Trophoblast cell (in vitro differentiated cells and primary cell): ENCODE measurements around the gene LDHB.

Source experiments
- DNase-seq, 2 donors: peaks; one replicate each; pipeline ENCODE4 v3.0.0-alpha.2; 2016
- H2AFZ ChIP-seq: 2 replicates; pipeline ENCODE4 v1.6.1; 2013; ENCODE audit warnings: low read length, moderate library complexity, mild to moderate bottlenecking; ENCODE audit not compliant: insufficient read depth, poor library complexity
- H2AK5ac ChIP-seq: 2 replicates; pipeline ENCODE4 v1.6.1; 2013; ENCODE audit warnings: mild to moderate bottlenecking, low read length
- H2BK120ac ChIP-seq: 2 replicates; pipeline ENCODE4 v1.6.1; 2013; ENCODE audit warnings: low read length, mild to moderate bottlenecking, moderate library complexity; ENCODE audit not compliant: insufficient read depth, poor library complexity
- H2BK12ac ChIP-seq: 2 replicates; pipeline ENCODE4 v1.6.1; 2013; ENCODE audit warnings: mild to moderate bottlenecking, low read length, moderate library complexity
- H2BK5ac ChIP-seq: 2 replicates; pipeline ENCODE4 v1.6.1; 2013; ENCODE audit warnings: low read length, low read depth, moderate library complexity, mild to moderate bottlenecking; ENCODE audit not compliant: poor library complexity
- H3K14ac ChIP-seq: 2 replicates; pipeline ENCODE4 v1.6.1; 2013; ENCODE audit warnings: mild to moderate bottlenecking, low read length
- H3K18ac ChIP-seq: 2 replicates; pipeline ENCODE4 v1.6.1; 2013; ENCODE audit warnings: mild to moderate bottlenecking, low read length
- H3K23ac ChIP-seq: 2 replicates; pipeline ENCODE4 v1.6.1; 2013; ENCODE audit warnings: low read length
- H3K27ac ChIP-seq: 2 replicates; pipeline ENCODE4 v1.5.1; 2013; ENCODE audit warnings: low read depth, mild to moderate bottlenecking, inconsistent platforms, low read length, moderate library complexity
- H3K27me3 ChIP-seq: 2 replicates; pipeline ENCODE4 v1.6.1; 2013; ENCODE audit warnings: inconsistent platforms, mild to moderate bottlenecking, low read length, moderate library complexity; ENCODE audit not compliant: insufficient read depth
- H3K36me3 ChIP-seq, 2 experiments: 1 replicate in 1 of 2; 2 replicates in 1 of 2; pipeline ENCODE4 v1.6.1; 2013; ENCODE audit warnings: low read length in 2 of 2, mild to moderate bottlenecking in 2 of 2, moderate library complexity in 1 of 2; ENCODE audit not compliant: insufficient read depth in 2 of 2, control insufficient read depth in 1 of 2
- H3K4ac ChIP-seq: 2 replicates; pipeline ENCODE4 v1.6.1; 2013; ENCODE audit warnings: low read depth, mild to moderate bottlenecking, low read length, moderate library complexity
- H3K4me1 ChIP-seq, 2 experiments: 1 replicate in 1 of 2; 2 replicates in 1 of 2; pipeline ENCODE4 v1.6.1; 2013; ENCODE audit warnings: low read length in 2 of 2, mild to moderate bottlenecking in 2 of 2, moderate library complexity in 1 of 2; ENCODE audit not compliant: insufficient read depth in 2 of 2, control insufficient read depth in 1 of 2
- H3K4me2 ChIP-seq: 2 replicates; pipeline ENCODE4 v1.6.1; 2013; ENCODE audit warnings: inconsistent platforms, mild to moderate bottlenecking, low read length, moderate library complexity
- H3K4me3 ChIP-seq: 2 replicates; pipeline ENCODE4 v1.5.1; 2013; ENCODE audit warnings: mild to moderate bottlenecking, low read depth, low read length, inconsistent platforms
- H3K79me1 ChIP-seq: one replicate; pipeline ENCODE4 v1.6.1; 2013; ENCODE audit warnings: low read length
- H3K79me2 ChIP-seq: 2 replicates; pipeline ENCODE4 v1.6.1; 2013; ENCODE audit warnings: low read length, mild to moderate bottlenecking; ENCODE audit not compliant: control insufficient read depth, insufficient read depth, poor library complexity
- H3K9ac ChIP-seq: 2 replicates; pipeline ENCODE4 v1.6.1; 2013; ENCODE audit warnings: mild to moderate bottlenecking, low read length
- H3K9me3 ChIP-seq: 2 replicates; pipeline ENCODE4 v1.6.1; 2013; ENCODE audit warnings: low read depth, mild to moderate bottlenecking, control low read depth, inconsistent platforms, low read length; ENCODE audit not compliant: insufficient read depth
- H4K12ac ChIP-seq: 2 replicates; pipeline ENCODE4 v1.6.1; 2013; ENCODE audit warnings: low read depth, mild to moderate bottlenecking, low read length, moderate library complexity
- H4K8ac ChIP-seq: 2 replicates; pipeline ENCODE4 v1.6.1; 2013; ENCODE audit warnings: low read depth, mild to moderate bottlenecking, low read length, moderate library complexity
- H4K91ac ChIP-seq: one replicate; pipeline ENCODE4 v1.6.1; 2013; ENCODE audit warnings: low read depth, mild to moderate bottlenecking, low read length, moderate library complexity
- WGBS: extraction: QIAGEN DNeasy Blood & Tissue Kit; methylation state at CpG from one replicate; pipeline ENCODE4 v1.1.7; 2013; ENCODE audit warnings: missing lambda C conversion rate; ENCODE audit not compliant: insufficient read length, insufficient coverage; ENCODE audit errors: extremely low coverage; 5-methylcytosine and 5-hydroxymethylcytosine counted together

LDHB gene

DNA sequence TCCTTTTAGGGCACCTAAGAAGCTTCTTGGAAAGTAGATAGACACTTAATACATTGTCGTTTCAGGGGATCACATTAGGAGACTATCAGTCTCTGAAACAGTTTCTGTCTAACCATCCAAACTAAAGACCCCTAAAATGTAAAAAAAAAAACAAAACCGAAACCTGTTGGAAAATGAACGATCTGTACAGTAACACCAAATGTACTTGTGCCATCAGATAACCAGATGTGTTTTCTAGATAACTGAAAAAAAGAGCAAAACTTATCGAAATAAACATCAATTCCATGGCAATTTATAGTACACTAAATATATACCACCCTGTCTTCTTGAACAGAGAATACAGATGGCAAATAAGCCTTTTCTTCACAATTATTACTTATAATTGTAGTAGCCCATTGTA, 2.1 kb downstream of the LDHB start:
- no peak overlapping the region for H2AFZ ChIP-seq
- no peaks in the 10 kb centered on the region for H3K27me3 ChIP-seq
- no peak overlapping the region for H3K18ac ChIP-seq
- no peak overlapping the region for H2BK12ac ChIP-seq
- no CpG with 5 or more reads among the region's 4 CpGs for WGBS
- H2BK5ac ChIP-seq: no peak overlapping the region
- peaks cover 7% of the 10 kb centered on the region for H3K79me1 ChIP-seq
- no peak overlapping the region for H3K9ac ChIP-seq
- H2BK120ac ChIP-seq: no peak overlapping the region
- DNase-seq: no peak
- no peak overlapping the region for H3K27ac ChIP-seq
- H3K9me3 ChIP-seq: no peaks in the 10 kb centered on the region
- H2AK5ac ChIP-seq: no peak overlapping the region
- H3K14ac ChIP-seq: no peak overlapping the region
- H3K4ac ChIP-seq: no peak overlapping the region
- H3K4me2 ChIP-seq: no peak overlapping the region
- H4K91ac ChIP-seq: no peak overlapping the region
- no peak overlapping the region for H4K12ac ChIP-seq
- H3K4me1 ChIP-seq: peaks cover 6 to 7% of the 10 kb centered on the region in 2 experiments
- H3K36me3 ChIP-seq: peaks cover 4 to 12% of the 10 kb centered on the region in 2 experiments
- no peak overlapping the region for H3K23ac ChIP-seq
- H4K8ac ChIP-seq: no peak overlapping the region
- no peak overlapping the region for H3K4me3 ChIP-seq
- H3K79me2 ChIP-seq: peaks cover 4% of the 10 kb centered on the region

DNA sequence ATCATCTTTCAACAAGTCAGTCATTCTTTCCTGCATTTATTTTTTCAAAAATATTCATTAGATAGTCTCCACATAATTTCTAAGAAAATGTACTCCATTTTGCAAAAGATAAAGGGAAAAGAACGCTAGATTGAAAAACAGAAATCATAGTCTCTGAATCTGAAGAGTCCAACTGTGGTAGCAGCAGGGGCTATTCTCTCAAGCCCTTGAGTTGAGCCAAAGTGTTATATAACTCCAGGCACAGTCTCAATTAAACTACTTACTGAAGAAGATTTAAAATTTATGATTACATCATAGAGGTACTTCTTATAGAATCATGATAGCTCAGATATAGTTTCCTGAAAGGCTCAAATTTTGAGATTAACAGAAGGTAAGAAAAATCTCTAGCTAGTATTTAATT, 5.8 kb downstream of the LDHB start:
- no peak overlapping the region for H4K8ac ChIP-seq
- H2AFZ ChIP-seq: no peak overlapping the region
- no peak overlapping the region for H3K23ac ChIP-seq
- peaks cover 4 to 6% of the 10 kb centered on the region in 2 experiments for H3K4me1 ChIP-seq
- H4K12ac ChIP-seq: no peak overlapping the region
- H2BK12ac ChIP-seq: no peak overlapping the region
- H3K27ac ChIP-seq: no peak overlapping the region
- H4K91ac ChIP-seq: no peak overlapping the region
- no peak overlapping the region for H3K4me2 ChIP-seq
- H3K36me3 ChIP-seq: peaks cover 4 to 17% of the 10 kb centered on the region in 2 experiments
- no peaks in the 10 kb centered on the region for H3K79me1 ChIP-seq
- H3K9me3 ChIP-seq: no peaks in the 10 kb centered on the region
- no peak overlapping the region for H2AK5ac ChIP-seq
- no peaks in the 10 kb centered on the region for H3K27me3 ChIP-seq
- H2BK5ac ChIP-seq: no peak overlapping the region
- H3K9ac ChIP-seq: no peak overlapping the region
- H3K79me2 ChIP-seq: no peaks in the 10 kb centered on the region
- no peak overlapping the region for H2BK120ac ChIP-seq
- H3K4ac ChIP-seq: no peak overlapping the region
- WGBS: no CpG with 5 or more reads among the region's 1 CpG
- no peak overlapping the region for H3K14ac ChIP-seq
- no peak overlapping the region for H3K4me3 ChIP-seq
- no peak for DNase-seq
- no peak overlapping the region for H3K18ac ChIP-seq

DNA sequence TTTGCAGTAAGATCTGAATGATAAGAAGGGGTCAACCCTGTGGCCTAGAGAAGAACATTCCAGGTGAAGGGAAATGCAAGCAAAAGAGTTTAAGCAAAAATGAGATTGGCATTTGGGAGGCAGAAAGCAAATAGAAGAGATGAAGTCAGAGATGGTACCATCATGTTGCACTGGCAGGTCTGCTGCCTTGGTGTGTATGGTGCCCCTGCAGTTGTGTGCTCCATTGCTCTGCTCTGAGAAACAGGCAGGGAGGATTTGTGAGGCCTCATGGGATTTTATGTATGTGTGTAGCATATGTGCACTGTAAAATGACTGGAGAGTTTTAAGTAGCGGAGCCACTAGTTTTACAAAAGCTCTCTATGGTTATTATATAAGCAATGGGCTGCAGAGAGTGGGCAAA, 6.6 kb downstream of the LDHB start:
- Histone ChIP-seq H3K14ac (no peak overlapping the region), H3K4ac (no peak overlapping the region), H3K9ac (no peak overlapping the region), H3K9me3 (no peaks in the 10 kb centered on the region), H3K79me2 (no peaks in the 10 kb centered on the region), H3K4me3 (no peak overlapping the region), H2BK5ac (no peak overlapping the region), H3K36me3 (peaks cover 4 to 17% of the 10 kb centered on the region in 2 experiments), H4K8ac (no peak overlapping the region), H2BK120ac (no peak overlapping the region), H2BK12ac (no peak overlapping the region), H3K4me2 (no peak overlapping the region), H3K18ac (no peak overlapping the region), H4K12ac (no peak overlapping the region), H3K23ac (no peak overlapping the region), H4K91ac (no peak overlapping the region), H3K27me3 (no peaks in the 10 kb centered on the region), H2AK5ac (no peak overlapping the region), H3K4me1 (peaks cover 4 to 6% of the 10 kb centered on the region in 2 experiments), H3K27ac (no peak overlapping the region), H2AFZ (no peak overlapping the region), H3K79me1 (no peaks in the 10 kb centered on the region)
- WGBS: no CpG with 5 or more reads among the region's 1 CpG
- DNase-seq: peak in 1 of 2 donors; percentile 16

DNA sequence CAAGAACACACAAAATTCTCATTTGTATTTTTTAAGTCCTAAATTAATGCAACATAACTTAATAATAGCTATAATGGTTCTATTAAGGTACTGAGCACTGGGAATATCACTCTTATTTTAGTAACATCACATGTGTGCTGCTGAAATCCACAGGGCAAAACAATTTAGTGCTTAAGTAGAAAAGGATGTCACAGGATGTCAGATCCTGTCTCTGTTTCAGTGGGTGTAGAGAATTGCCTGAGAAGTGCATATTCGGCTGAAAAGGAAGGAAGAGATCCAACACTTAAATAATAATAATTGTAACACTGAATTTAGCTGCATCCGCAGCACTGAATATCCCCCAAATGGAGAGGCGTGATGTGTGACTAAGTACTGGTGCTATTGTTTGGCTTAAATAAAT, 8.6 kb downstream of the LDHB start:
- H3K9ac ChIP-seq: no peak overlapping the region
- no peaks in the 10 kb centered on the region for H3K9me3 ChIP-seq
- no peak overlapping the region for H2AK5ac ChIP-seq
- no peaks in the 10 kb centered on the region for H3K27me3 ChIP-seq
- no peak overlapping the region for H2BK5ac ChIP-seq
- no peak overlapping the region for H2BK12ac ChIP-seq
- peaks cover 7 to 8% of the 10 kb centered on the region in 2 experiments for H3K4me1 ChIP-seq
- no peak overlapping the region for H3K23ac ChIP-seq
- no peaks in the 10 kb centered on the region for H3K79me1 ChIP-seq
- no peak overlapping the region for H3K18ac ChIP-seq
- no peak overlapping the region for H4K8ac ChIP-seq
- no peak overlapping the region for H3K27ac ChIP-seq
- no peaks in the 10 kb centered on the region for H3K79me2 ChIP-seq
- no peak overlapping the region for H4K12ac ChIP-seq
- no peak for DNase-seq
- H3K4ac ChIP-seq: no peak overlapping the region
- no peak overlapping the region for H3K4me3 ChIP-seq
- H2BK120ac ChIP-seq: no peak overlapping the region
- no peak overlapping the region for H3K4me2 ChIP-seq
- WGBS: no CpG with 5 or more reads among the region's 3 CpGs
- H2AFZ ChIP-seq: no peak overlapping the region
- no peak overlapping the region for H3K14ac ChIP-seq
- H4K91ac ChIP-seq: no peak overlapping the region
- peaks cover 0 to 17% of the 10 kb centered on the region in 2 experiments for H3K36me3 ChIP-seq
